ENCODE measurements around the gene TMA7. TPM values are rescaled to one million over a fixed set of nuclear protein-coding genes. Genes with fewer than 3 reads are reported as not detected.
A peak's percentile ranks its signal among the peaks of the same experiment; 100 is the strongest.

Gene TMA7
- total and polyA plus RNA-seq, 4 donors = 75.2 to 241 (median 113) TPM

GRCh38 chr3:48404440-48405342, 35.4 kb upstream of the TMA7 start:
- no peak for DNase-seq (ENCODE audit: low spot score)
- Histone ChIP-seq H3K9ac (ENCODE audit: low read depth in 1 of 2, low read length in 2 of 2) (no peak overlapping the region), H3K36me3 (ENCODE audit: control insufficient read depth in 4 of 4, insufficient read depth in 3 of 4, low read depth in 1 of 4, low read length in 3 of 4) (peaks cover 14 to 68% (median 34%) of the 10 kb centered on the region in 4 donors), H3K4me1 (ENCODE audit: control insufficient read depth in 4 of 4, insufficient read depth in 4 of 4, low read length in 3 of 4) (no peaks in the 10 kb centered on the region), H3K27me3 (ENCODE audit: control insufficient read depth in 4 of 4, insufficient read depth in 4 of 4, low read length in 3 of 4) (no peaks in the 10 kb centered on the region), H3K4me3 (ENCODE audit: low read depth in 1 of 3, low read length in 3 of 3) (no peak overlapping the region), H3K9me3 (ENCODE audit: control insufficient read depth in 4 of 4, low read length in 3 of 4) (no peaks in the 10 kb centered on the region), H3K27ac (ENCODE audit: low read depth in 1 of 2, low read length in 2 of 2) (peak overlapping the region in 1 of 2 donors; percentile 6)
- TF ChIP-seq, protein P1, sequence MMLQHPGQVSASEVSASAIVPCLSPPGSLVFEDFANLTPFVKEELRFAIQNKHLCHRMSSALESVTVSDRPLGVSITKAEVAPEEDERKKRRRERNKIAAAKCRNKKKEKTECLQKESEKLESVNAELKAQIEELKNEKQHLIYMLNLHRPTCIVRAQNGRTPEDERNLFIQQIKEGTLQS (IDR thresholded peaks at IDR 0.05) = no peak
- TF ChIP-seq CTCF (IDR thresholded peaks at IDR 0.05; ENCODE audit: low read depth, low read length, missing input control) (no peak), GABPA (IDR thresholded peaks at IDR 0.05 in 1 of 2, conservative IDR thresholded peaks at IDR 0.05 in 1 of 2) (no peak), RXRA (IDR thresholded peaks at IDR 0.05) (no peak), RAD21 (IDR thresholded peaks at IDR 0.05) (no peak), JUND (IDR thresholded peaks at IDR 0.05) (no peak), YY1 (IDR thresholded peaks at IDR 0.05) (no peak), TAF1 (conservative IDR thresholded peaks at IDR 0.05) (no peak), EGR1 (IDR thresholded peaks at IDR 0.05; ENCODE audit: low read depth in 2 of 2) (no peak), MAX (IDR thresholded peaks at IDR 0.05) (no peak), HNF4A (conservative IDR thresholded peaks at IDR 0.05) (no peak), NR2F2 (IDR thresholded peaks at IDR 0.05) (no peak), FOXA2 (IDR thresholded peaks at IDR 0.05) (no peak), HNF4G (IDR thresholded peaks at IDR 0.05) (no peak)
- TF ChIP-seq, protein P2, sequence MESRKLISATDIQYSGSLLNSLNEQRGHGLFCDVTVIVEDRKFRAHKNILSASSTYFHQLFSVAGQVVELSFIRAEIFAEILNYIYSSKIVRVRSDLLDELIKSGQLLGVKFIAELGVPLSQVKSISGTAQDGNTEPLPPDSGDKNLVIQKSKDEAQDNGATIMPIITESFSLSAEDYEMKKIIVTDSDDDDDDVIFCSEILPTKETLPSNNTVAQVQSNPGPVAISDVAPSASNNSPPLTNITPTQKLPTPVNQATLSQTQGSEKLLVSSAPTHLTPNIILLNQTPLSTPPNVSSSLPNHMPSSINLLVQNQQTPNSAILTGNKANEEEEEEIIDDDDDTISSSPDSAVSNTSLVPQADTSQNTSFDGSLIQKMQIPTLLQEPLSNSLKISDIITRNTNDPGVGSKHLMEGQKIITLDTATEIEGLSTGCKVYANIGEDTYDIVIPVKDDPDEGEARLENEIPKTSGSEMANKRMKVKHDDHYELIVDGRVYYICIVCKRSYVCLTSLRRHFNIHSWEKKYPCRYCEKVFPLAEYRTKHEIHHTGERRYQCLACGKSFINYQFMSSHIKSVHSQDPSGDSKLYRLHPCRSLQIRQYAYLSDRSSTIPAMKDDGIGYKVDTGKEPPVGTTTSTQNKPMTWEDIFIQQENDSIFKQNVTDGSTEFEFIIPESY (IDR thresholded peaks at IDR 0.05) = no peak
- WGBS = 69% methylated on average over 21 of the region's 21 CpGs

DNA sequence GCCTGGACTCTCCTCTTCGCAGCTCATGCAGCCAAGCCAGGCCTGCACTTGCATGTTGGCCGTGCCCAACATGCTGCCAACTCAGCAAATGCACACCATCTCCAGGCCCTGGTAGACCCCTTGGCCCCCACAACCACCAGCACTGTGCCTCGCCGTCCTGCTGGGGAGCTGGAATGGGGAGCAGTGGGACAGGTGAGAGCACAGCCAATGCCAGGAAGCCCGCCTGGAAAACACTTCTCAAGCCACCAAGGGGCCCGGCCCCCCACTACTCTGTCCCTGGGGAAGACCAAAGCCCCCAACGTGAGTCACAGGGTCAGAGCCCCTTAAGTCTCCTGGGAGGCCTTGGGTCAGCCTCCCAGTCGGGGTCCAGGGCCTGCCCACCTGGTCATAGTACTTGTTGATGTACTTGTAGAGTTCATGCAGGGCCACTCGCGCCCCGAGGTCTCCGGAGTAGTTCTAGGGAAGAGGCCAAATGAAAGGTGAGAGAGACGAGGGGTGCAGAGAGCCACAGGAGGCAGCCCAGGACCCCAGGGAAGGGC, 34.6 kb upstream of the TMA7 start:
- H3K9me3 ChIP-seq (ENCODE audit: control insufficient read depth in 4 of 4, low read length in 3 of 4) = no peaks in the 10 kb centered on the region
- H3K27me3 ChIP-seq (ENCODE audit: control insufficient read depth in 4 of 4, insufficient read depth in 4 of 4, low read length in 3 of 4) = no peaks in the 10 kb centered on the region
- peaks cover 21 to 75% (median 38%) of the 10 kb centered on the region in 4 donors for H3K36me3 ChIP-seq (ENCODE audit: control insufficient read depth in 4 of 4, insufficient read depth in 3 of 4, low read depth in 1 of 4, low read length in 3 of 4)
- no peak overlapping the region for H3K4me3 ChIP-seq (ENCODE audit: low read depth in 1 of 3, low read length in 3 of 3)
- H3K27ac ChIP-seq (ENCODE audit: low read depth in 1 of 2, low read length in 2 of 2) = peak overlapping the region in 1 of 2 donors; percentile 6
- H3K4me1 ChIP-seq (ENCODE audit: control insufficient read depth in 4 of 4, insufficient read depth in 4 of 4, low read length in 3 of 4) = no peaks in the 10 kb centered on the region
- WGBS = 82% methylated on average over 13 of the region's 13 CpGs
- no peak overlapping the region for H3K9ac ChIP-seq (ENCODE audit: low read depth in 1 of 2, low read length in 2 of 2)
- DNase-seq (ENCODE audit: low spot score) = no peak
- TF ChIP-seq MAX (IDR thresholded peaks at IDR 0.05) (no peak), EGR1 (IDR thresholded peaks at IDR 0.05; ENCODE audit: low read depth in 2 of 2) (no peak), HNF4G (IDR thresholded peaks at IDR 0.05) (no peak), FOXA1 (IDR thresholded peaks at IDR 0.05) (no peak), SP1 (IDR thresholded peaks at IDR 0.05) (no peak)
- TF ChIP-seq, protein P3, sequence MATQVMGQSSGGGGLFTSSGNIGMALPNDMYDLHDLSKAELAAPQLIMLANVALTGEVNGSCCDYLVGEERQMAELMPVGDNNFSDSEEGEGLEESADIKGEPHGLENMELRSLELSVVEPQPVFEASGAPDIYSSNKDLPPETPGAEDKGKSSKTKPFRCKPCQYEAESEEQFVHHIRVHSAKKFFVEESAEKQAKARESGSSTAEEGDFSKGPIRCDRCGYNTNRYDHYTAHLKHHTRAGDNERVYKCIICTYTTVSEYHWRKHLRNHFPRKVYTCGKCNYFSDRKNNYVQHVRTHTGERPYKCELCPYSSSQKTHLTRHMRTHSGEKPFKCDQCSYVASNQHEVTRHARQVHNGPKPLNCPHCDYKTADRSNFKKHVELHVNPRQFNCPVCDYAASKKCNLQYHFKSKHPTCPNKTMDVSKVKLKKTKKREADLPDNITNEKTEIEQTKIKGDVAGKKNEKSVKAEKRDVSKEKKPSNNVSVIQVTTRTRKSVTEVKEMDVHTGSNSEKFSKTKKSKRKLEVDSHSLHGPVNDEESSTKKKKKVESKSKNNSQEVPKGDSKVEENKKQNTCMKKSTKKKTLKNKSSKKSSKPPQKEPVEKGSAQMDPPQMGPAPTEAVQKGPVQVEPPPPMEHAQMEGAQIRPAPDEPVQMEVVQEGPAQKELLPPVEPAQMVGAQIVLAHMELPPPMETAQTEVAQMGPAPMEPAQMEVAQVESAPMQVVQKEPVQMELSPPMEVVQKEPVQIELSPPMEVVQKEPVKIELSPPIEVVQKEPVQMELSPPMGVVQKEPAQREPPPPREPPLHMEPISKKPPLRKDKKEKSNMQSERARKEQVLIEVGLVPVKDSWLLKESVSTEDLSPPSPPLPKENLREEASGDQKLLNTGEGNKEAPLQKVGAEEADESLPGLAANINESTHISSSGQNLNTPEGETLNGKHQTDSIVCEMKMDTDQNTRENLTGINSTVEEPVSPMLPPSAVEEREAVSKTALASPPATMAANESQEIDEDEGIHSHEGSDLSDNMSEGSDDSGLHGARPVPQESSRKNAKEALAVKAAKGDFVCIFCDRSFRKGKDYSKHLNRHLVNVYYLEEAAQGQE (IDR thresholded peaks at IDR 0.05) = no peak
- TF ChIP-seq, protein P2 (IDR thresholded peaks at IDR 0.05) = no peak

Data from liver (tissue), 9 donors.